K562 (cell line): Measurements from ENCODE around the gene IRAK4. TPM values are rescaled to one million over a fixed set of nuclear protein-coding genes. Genes with fewer than 3 reads are reported as not detected.

Experiments
- RBM22 ChIP-seq: fragments of 200-400 bp; formaldehyde crosslinking; IDR thresholded peaks from 2 replicates; pipeline ENCODE4 v1.6.1; 2018; ENCODE audit warnings: low read length, low read depth; ENCODE audit not compliant: poor library complexity, severe bottlenecking
- SOX6 ChIP-seq: fragments of 450-650 bp; IDR thresholded peaks from 2 replicates; pipeline ENCODE4 v1.6.1; 2014; ENCODE audit warnings: mild to moderate bottlenecking
- ZNF212 ChIP-seq: fragments of 450-650 bp; formaldehyde crosslinking; IDR thresholded peaks from 2 replicates; pipeline ENCODE4 v1.4.0; 2020; ENCODE audit warnings: mild to moderate bottlenecking
- polyA plus RNA-seq, 8 experiments: library from polyadenylated mRNA; depleted of rRNA in 4 of 8; stranded (reverse) in 5 of 8; unstranded in 3 of 8; fragments of >200 nt; fragmentation: Nextera tagmentation in 2 of 8; fragmentation: Illumina TruSeq in 1 of 8; extraction: Ambion mirVana in 2 of 8; extraction: Trizol in 1 of 8; gene quantifications; 2 replicates each; pipeline versions ENCODE4 v1.2.1 to v1.2.3, GENCODE V29; 2011 to 2014; ENCODE audit warnings: inconsistent platforms in 1 of 8, missing spikeins in 1 of 8
- total RNA-seq, 7 experiments: library from RNA; depleted of rRNA in 6 of 7; stranded (reverse); fragments of >200 nt in 6 of 7; fragmentation: Illumina TruSeq in 2 of 7; extraction: Trizol in 2 of 7; gene quantifications; 2 replicates each; pipeline versions ENCODE4 v1.2.1 to v1.2.3, GENCODE V29; 2011 to 2021; ENCODE audit warnings: low replicate concordance in 1 of 7

The IRAK4 gene
- total and polyA plus RNA-seq, 9 of the 15 experiments (the other 6 are each of a cell fraction or from before 2014, with no cell fraction given), result 10.8 to 34.5 (median 16.0) TPM

DNA sequence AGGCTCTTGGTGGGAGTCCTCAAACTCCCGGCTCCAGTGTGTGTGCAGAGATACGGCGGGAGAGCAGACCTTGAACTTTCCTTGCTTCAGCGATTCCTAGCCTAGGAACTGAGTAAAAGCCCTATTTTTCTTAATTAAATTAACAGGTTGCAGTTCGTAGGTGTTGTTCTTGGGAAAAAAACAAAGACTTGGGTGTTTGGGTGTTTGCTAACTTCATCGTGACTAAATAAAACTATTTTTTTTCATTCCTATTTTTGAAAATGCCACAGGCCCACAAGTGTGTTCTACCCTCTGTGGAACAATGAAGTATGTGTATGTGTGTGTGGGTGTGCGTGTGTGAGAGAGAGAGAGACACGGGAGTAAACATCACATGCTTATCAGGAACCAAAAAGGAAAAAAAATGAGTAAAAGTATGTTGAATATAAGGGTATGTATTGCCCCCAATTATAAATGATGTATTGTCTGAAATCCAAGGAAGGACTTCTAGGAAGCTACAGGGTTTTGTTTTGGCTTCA lies 77.8 kb downstream of the IRAK4 start (continued):
- no peak for TF ChIP-seq RBM22
- peak; percentile 20; the same call in 1 of the 2 replicates for TF ChIP-seq SOX6
- no peak for TF ChIP-seq ZNF212

Other genes starting within 250 kb of the IRAK4 start
- 0.05 TPM in 1 of 2 replicates, not detected in the other for gene ADAMTS20, start 206.7 kb upstream of the IRAK4 start, total RNA-seq (2014; rRNA removed)
- gene ADAMTS20, start 206.7 kb upstream of the IRAK4 start, total RNA-seq (2014; rRNA removed; fragmentation: Illumina TruSeq; extraction: Trizol), result not detected in 2 replicates
- 0.04 and 0.07 TPM in 2 replicates for gene ADAMTS20, start 206.7 kb upstream of the IRAK4 start, total RNA-seq (2015; rRNA removed; fragmentation: Illumina TruSeq; extraction: Trizol)
- gene ADAMTS20, start 206.7 kb upstream of the IRAK4 start, total RNA-seq (2021), result 0.09 TPM in 1 of 2 replicates, not detected in the other
- gene ADAMTS20, start 206.7 kb upstream of the IRAK4 start, polyA plus RNA-seq (2011; rRNA removed), result 0.50 and 0.84 TPM in 2 replicates
- gene ADAMTS20, start 206.7 kb upstream of the IRAK4 start, polyA plus RNA-seq (2014; fragmentation: Illumina TruSeq; extraction: Trizol), result 0.06 TPM in 2 replicates
- gene ADAMTS20, start 206.7 kb upstream of the IRAK4 start, polyA plus RNA-seq (2014; fragmentation: Nextera tagmentation; extraction: Ambion mirVana), result under 1 TPM in 1 of 2 experiments, not detected in 1; 0.01 TPM
- gene ADAMTS20, start 206.7 kb upstream of the IRAK4 start, polyA plus RNA-seq (2014; rRNA removed), result 0.09 TPM in 1 of 2 replicates, not detected in the other
- gene PUS7L, start 161 bp upstream of the IRAK4 start, total RNA-seq (2014; rRNA removed), result 14.9 and 15.3 TPM in 2 replicates
- gene PUS7L, start 161 bp upstream of the IRAK4 start, total RNA-seq (2014; rRNA removed; fragmentation: Illumina TruSeq; extraction: Trizol), result 53.3 and 64.3 TPM in 2 replicates
- gene PUS7L, start 161 bp upstream of the IRAK4 start, total RNA-seq (2015; rRNA removed; fragmentation: Illumina TruSeq; extraction: Trizol), result 37.0 and 43.2 TPM in 2 replicates
- 25.2 and 29.0 TPM in 2 replicates for gene PUS7L, start 161 bp upstream of the IRAK4 start, total RNA-seq (2021)
- gene PUS7L, start 161 bp upstream of the IRAK4 start, polyA plus RNA-seq (2011; rRNA removed), result 23.6 and 27.5 TPM in 2 replicates
- gene PUS7L, start 161 bp upstream of the IRAK4 start, polyA plus RNA-seq (2014; fragmentation: Illumina TruSeq; extraction: Trizol), result 15.5 and 19.3 TPM in 2 replicates
- 10 to 100 TPM; 11.4 to 46.0 TPM for gene PUS7L, start 161 bp upstream of the IRAK4 start, polyA plus RNA-seq (2014; fragmentation: Nextera tagmentation; extraction: Ambion mirVana)
- gene PUS7L, start 161 bp upstream of the IRAK4 start, polyA plus RNA-seq (2014; rRNA removed), result 10.8 and 12.7 TPM in 2 replicates
- 19.6 and 21.7 TPM in 2 replicates for gene TWF1, start 47.4 kb downstream of the IRAK4 start, total RNA-seq (2014; rRNA removed)
- gene TWF1, start 47.4 kb downstream of the IRAK4 start, total RNA-seq (2014; rRNA removed; fragmentation: Illumina TruSeq; extraction: Trizol), result 26.0 and 29.6 TPM in 2 replicates
- gene TWF1, start 47.4 kb downstream of the IRAK4 start, total RNA-seq (2015; rRNA removed; fragmentation: Illumina TruSeq; extraction: Trizol), result 26.8 and 29.4 TPM in 2 replicates
- 17.2 and 17.4 TPM in 2 replicates for gene TWF1, start 47.4 kb downstream of the IRAK4 start, total RNA-seq (2021)
- gene TWF1, start 47.4 kb downstream of the IRAK4 start, polyA plus RNA-seq (2011; rRNA removed), result 18.1 and 23.7 TPM in 2 replicates
- gene TWF1, start 47.4 kb downstream of the IRAK4 start, polyA plus RNA-seq (2014; fragmentation: Illumina TruSeq; extraction: Trizol), result 17.8 and 23.4 TPM in 2 replicates
- 10 to 100 TPM; 10.3 to 14.1 TPM for gene TWF1, start 47.4 kb downstream of the IRAK4 start, polyA plus RNA-seq (2014; fragmentation: Nextera tagmentation; extraction: Ambion mirVana)
- 20.7 and 29.1 TPM in 2 replicates for gene TWF1, start 47.4 kb downstream of the IRAK4 start, polyA plus RNA-seq (2014; rRNA removed)
- 1.4 TPM in 2 replicates for gene TMEM117, start 77.1 kb downstream of the IRAK4 start, total RNA-seq (2014; rRNA removed)
- 1.0 and 1.1 TPM in 2 replicates for gene TMEM117, start 77.1 kb downstream of the IRAK4 start, total RNA-seq (2014; rRNA removed; fragmentation: Illumina TruSeq; extraction: Trizol)
- gene TMEM117, start 77.1 kb downstream of the IRAK4 start, total RNA-seq (2015; rRNA removed; fragmentation: Illumina TruSeq; extraction: Trizol), result 1.2 and 1.7 TPM in 2 replicates
- 0.98 and 2.8 TPM in 2 replicates for gene TMEM117, start 77.1 kb downstream of the IRAK4 start, total RNA-seq (2021)
- 0.77 and 0.88 TPM in 2 replicates for gene TMEM117, start 77.1 kb downstream of the IRAK4 start, polyA plus RNA-seq (2011; rRNA removed)
- 0.94 and 0.98 TPM in 2 replicates for gene TMEM117, start 77.1 kb downstream of the IRAK4 start, polyA plus RNA-seq (2014; fragmentation: Illumina TruSeq; extraction: Trizol)
- gene TMEM117, start 77.1 kb downstream of the IRAK4 start, polyA plus RNA-seq (2014; fragmentation: Nextera tagmentation; extraction: Ambion mirVana), result under 1 TPM; 0.31 to 0.49 TPM
- gene TMEM117, start 77.1 kb downstream of the IRAK4 start, polyA plus RNA-seq (2014; rRNA removed), result 1.1 and 2.7 TPM in 2 replicates